T-helper 22 cell (primary cell): ENCODE measurements around the gene H3-3A.

Source experiments
- DNase-seq: peaks from one replicate; pipeline ENCODE4 v3.0.0-alpha.2; 2020; ENCODE audit warnings: low read depth

H3-3A gene

GRCh38 chr1:226054519-226055327 is 7.8 kb upstream of the H3-3A start:
- no peak for DNase-seq

- no peak for DNase-seq
Measured at GRCh38 chr1:226059709-226060108, 2.8 kb upstream of the H3-3A start.

- DNase-seq: no peak
Measured at GRCh38 chr1:226060427-226060826, 2.1 kb upstream of the H3-3A start.

GRCh38 chr1:226061068-226061840 is 1.3 kb upstream of the H3-3A start:
- DNase-seq: no peak

- no peak for DNase-seq
Measured at GRCh38 chr1:226061841-226062557, 517 bp upstream of the H3-3A start.

DNA sequence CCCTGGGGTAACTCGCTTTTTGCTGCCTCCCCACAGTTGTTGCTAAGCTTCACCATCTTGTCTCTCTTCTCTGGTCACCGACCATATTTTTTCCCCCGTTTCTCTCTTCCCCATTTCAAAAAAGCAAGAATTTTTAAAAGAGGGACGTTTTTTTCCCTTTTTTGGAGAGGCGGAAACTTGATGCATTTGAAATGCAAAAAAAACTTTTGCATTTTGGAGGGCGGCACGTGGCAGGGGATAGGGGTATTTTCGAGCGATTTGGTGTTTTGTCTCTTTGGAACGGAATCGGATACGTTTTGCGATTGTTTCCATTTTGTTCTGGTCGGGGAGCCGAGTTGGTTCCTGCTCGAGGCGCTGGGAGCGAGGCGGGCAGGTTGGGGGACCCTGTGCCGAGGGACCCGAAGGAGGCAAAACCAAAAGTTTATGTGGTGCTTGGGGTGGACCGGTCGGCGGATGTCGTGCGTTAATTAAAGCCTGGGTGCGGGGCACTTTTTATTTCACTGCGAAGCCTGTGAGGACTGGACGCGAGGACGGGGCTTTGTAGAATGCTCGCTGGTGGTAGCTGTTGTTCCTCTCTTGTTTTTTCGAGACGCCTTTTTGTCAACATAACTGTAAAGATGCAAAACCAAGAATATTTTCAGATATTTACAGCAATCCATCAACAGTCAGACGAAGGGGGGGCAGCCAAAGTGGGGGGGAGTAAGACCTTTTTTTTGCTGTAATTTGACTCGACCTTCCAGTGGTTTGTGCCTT is 884 bp downstream of the H3-3A start:
- DNase-seq: peak; percentile 10

GRCh38 chr1:226063977-226064815 is 1.7 kb downstream of the H3-3A start:
- peak; percentile 4 for DNase-seq

- peak; percentile 21 for DNase-seq
Measured at GRCh38 chr1:226064816-226065248, 2.3 kb downstream of the H3-3A start.

GRCh38 chr1:226066415-226067078 is 4.0 kb downstream of the H3-3A start:
- no peak for DNase-seq

DNA sequence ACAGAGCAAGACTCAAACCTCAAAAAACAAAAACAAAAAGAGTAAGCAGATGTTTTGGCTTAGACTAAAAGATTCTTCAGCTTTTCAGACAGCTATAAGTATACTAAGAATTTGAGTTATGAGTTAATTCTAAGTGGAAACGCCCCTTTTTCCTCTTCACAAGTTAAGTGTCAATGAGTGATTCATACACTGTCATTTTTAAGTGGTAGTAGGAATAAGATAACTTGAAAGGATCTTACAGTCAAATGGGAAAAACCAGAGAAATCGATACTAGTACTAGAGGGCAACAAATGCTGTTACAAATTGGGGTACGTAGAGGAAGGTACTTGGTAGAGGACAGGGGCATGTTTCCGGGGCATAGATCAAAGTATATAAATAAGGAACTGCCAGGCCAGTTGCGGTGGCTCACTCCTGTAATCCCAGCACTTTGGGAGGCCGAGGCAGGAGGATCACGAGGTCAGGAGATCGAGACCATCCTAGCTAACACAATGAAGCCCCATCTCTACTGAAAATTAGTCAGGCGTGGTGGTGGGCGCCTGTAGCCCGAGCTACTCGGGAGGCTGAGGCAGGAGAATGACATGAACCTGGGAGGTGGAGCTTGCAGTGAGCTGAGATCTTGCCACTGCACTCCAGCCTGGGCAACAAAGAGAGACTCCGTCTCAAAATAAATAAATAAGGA is 7.4 kb downstream of the H3-3A start:
- DNase-seq: no peak

DNA sequence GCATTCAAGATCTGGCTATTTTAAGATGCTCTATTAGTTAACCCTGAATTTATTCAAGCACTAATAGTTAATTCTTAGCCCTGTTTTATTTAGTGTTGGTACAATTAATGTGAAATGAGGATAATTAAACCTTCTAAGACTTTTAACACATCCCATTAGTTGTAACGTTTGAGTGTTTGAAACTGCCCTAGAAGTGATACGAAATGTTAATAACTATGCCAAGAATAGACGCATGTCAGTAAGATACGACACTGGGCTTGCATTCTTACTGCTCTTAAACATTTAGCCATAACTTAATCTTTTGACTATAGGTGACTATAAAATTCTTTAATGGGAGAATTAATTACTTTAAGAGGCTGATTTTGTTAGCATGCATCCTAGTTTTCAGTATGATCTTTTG is 9.8 kb downstream of the H3-3A start:
- DNase-seq: no peak

DNA sequence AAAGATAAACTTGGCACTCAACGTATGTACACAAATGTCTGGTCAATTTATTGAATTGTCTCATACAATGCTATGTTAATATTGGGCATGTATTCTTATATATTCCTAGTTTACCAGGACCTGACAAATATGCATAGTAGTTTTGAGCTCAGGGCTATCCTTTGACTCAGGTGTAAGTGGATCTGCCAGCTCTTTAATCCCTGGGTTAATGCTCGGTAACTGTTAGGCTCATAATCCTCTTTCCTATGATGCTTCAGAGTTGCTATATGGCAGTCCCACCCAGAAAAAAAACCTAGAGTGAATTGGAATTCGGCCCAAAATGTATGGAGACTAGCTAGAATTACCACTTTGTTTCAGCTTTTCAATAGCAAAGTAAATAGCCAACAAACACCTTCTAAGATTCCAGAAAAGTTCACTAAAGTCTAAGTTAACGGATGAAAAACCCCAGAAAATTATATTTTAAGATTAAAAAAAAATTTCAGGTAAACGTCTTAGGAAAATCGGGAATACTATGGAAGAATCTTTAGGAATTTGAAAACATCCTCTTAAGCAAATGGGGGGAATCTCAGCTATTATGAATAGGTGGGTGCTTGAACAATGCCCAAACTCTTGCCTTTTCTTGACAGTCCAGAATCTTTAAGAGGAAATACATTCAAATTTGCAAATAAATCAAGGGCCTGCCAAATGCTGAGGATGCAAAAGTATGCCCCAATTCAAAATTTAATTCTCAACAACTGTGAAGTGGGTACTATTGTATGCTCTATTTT is 10.9 kb downstream of the H3-3A start:
- DNase-seq: no peak

DNA sequence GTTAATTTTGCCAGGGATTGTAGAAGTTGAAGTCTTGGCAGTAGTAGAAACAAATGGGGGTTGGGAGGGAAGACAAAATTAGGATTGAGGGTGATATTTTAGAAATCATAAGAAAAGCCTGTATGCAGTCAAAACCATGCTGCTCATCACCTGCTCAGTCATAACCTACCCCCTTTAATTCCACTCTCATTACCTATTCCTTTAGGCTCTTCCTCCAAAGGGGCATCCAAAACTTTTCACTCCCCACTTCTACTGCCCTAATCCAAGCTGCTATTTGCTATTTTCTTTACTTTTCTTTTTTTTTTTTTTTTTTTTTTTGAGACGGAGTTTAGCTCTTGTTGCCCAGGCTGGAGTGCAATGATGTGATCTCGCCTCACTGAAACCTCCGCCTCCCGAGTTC is 11.5 kb downstream of the H3-3A start:
- no peak for DNase-seq

- DNase-seq: no peak
Measured at GRCh38 chr1:226076378-226076777, 13.9 kb downstream of the H3-3A start.

DNA sequence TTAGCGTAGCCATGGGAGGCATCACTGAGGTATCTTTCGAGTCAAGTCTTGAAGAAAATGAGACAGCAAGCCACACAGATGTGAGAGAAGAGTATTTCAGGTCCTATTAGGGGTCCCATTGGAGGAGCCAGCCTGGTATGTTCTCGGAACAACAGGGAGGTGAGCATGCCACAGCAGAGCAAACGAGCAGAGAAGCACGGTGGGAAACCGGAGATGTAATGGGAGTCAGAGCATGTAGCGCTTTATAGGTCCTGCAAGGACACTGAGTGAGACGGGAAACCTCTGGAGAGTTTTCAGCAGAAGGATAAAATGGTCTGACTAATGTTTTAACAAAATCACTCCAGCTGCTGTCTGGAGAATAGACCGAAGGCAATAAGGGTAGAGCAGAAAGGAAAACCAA is 15.9 kb downstream of the H3-3A start:
- DNase-seq: no peak

- DNase-seq: no peak
Measured at GRCh38 chr1:226082587-226082917, 20.0 kb downstream of the H3-3A start.

DNA sequence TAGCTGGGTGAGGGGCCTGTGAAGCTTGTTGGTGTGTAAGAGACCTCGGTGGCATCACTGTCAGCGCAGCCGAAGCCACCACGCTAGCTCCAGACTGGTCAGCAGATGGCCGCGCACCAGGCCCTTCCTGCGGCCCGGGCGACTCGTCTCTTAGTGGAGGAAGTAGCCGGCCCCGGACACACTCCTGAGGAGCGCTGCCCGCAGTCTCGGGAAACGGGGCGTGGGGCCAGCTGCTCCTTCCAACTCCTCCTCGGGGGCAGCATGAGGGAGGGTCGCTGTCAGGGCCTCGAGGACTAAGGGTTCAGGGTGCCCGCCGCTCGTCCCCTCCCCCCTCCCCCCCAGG is 20.4 kb downstream of the H3-3A start:
- no peak for DNase-seq

- peak; percentile 83 for DNase-seq
Measured at GRCh38 chr1:226083302-226084101, 21.0 kb downstream of the H3-3A start.
